Skeletal muscle satellite cell (primary cell): ENCODE data around the gene GXYLT2.
"Not testable (repeated sequence)": the region's sequence is repeated elsewhere in the genome, so short reads cannot be mapped to it uniquely, and the experiment has no call there.

Experiments used
- H3K27me3 ChIP-seq: 2 replicates; pipeline ENCODE4 v1.7.0; 2013; ENCODE audit warnings: low read length; ENCODE audit not compliant: control insufficient read depth, insufficient read depth
- H3K36me3 ChIP-seq: 2 replicates; pipeline ENCODE4 v1.7.0; 2013; ENCODE audit warnings: mild to moderate bottlenecking, control low read depth, low read length; ENCODE audit not compliant: insufficient read depth
- H3K4me1 ChIP-seq: 2 replicates; pipeline ENCODE4 v1.7.0; 2013; ENCODE audit warnings: low read length; ENCODE audit not compliant: control insufficient read depth, insufficient read depth
- H3K4me2 ChIP-seq: 2 replicates; pipeline ENCODE4 v1.7.0; 2013; ENCODE audit warnings: mild to moderate bottlenecking, low read length
- H3K4me3 ChIP-seq: 2 replicates; pipeline ENCODE4 v1.7.0; 2013; ENCODE audit warnings: low read length
- H3K9ac ChIP-seq: 2 replicates; pipeline ENCODE4 v1.7.0; 2013; ENCODE audit warnings: mild to moderate bottlenecking, low read depth, low read length, moderate library complexity
- H3K9me3 ChIP-seq: replicated peaks from 2 replicates; pipeline ENCODE4 v1.7.0; 2013; ENCODE audit warnings: mild to moderate bottlenecking, control low read depth, low read length

The GXYLT2 gene

GRCh38 chr3:72909591-72909990, 21.7 kb downstream of the GXYLT2 start:
- no peak overlapping the region for H3K9ac ChIP-seq
- no peaks in the 10 kb centered on the region for H3K27me3 ChIP-seq
- H3K36me3 ChIP-seq: no peaks in the 10 kb centered on the region
- peaks cover 22% of the 10 kb centered on the region for H3K4me1 ChIP-seq
- no peak overlapping the region for H3K4me3 ChIP-seq
- no peaks in the 10 kb centered on the region for H3K9me3 ChIP-seq
- H3K4me2 ChIP-seq: no peak overlapping the region

- Histone ChIP-seq H3K27me3 (no peaks in the 10 kb centered on the region), H3K9me3 (no peaks in the 10 kb centered on the region), H3K4me3 (no peak overlapping the region), H3K4me1 (peaks cover 11% of the 10 kb centered on the region), H3K4me2 (no peak overlapping the region), H3K9ac (no peak overlapping the region), H3K36me3 (no peaks in the 10 kb centered on the region)
Measured at GRCh38 chr3:72912532-72912931, 24.7 kb downstream of the GXYLT2 start.

GRCh38 chr3:72914383-72914782, 26.5 kb downstream of the GXYLT2 start:
- Histone ChIP-seq H3K4me1 (no peaks in the 10 kb centered on the region), H3K9ac (no peak overlapping the region), H3K4me3 (no peak overlapping the region), H3K27me3 (no peaks in the 10 kb centered on the region), H3K36me3 (no peaks in the 10 kb centered on the region), H3K4me2 (no peak overlapping the region), H3K9me3 (no peaks in the 10 kb centered on the region)

- Histone ChIP-seq H3K4me3 (no peak overlapping the region), H3K9ac (no peak overlapping the region), H3K4me2 (no peak overlapping the region), H3K4me1 (no peaks in the 10 kb centered on the region), H3K36me3 (no peaks in the 10 kb centered on the region), H3K9me3 (no peaks in the 10 kb centered on the region), H3K27me3 (no peaks in the 10 kb centered on the region)
Measured at GRCh38 chr3:72916250-72916649, 28.4 kb downstream of the GXYLT2 start.

- Histone ChIP-seq H3K36me3 (no peaks in the 10 kb centered on the region), H3K9me3 (no peaks in the 10 kb centered on the region), H3K4me2 (no peak overlapping the region), H3K9ac (no peak overlapping the region), H3K4me1 (no peaks in the 10 kb centered on the region), H3K4me3 (no peak overlapping the region), H3K27me3 (no peaks in the 10 kb centered on the region)
Measured at GRCh38 chr3:72919520-72919919, 31.7 kb downstream of the GXYLT2 start.

GRCh38 chr3:72924055-72924454, 36.2 kb downstream of the GXYLT2 start:
- no peak overlapping the region for H3K4me3 ChIP-seq
- H3K9me3 ChIP-seq: no peaks in the 10 kb centered on the region
- no peaks in the 10 kb centered on the region for H3K27me3 ChIP-seq
- no peak overlapping the region for H3K9ac ChIP-seq
- no peaks in the 10 kb centered on the region for H3K36me3 ChIP-seq
- H3K4me1 ChIP-seq: no peaks in the 10 kb centered on the region
- no peak overlapping the region for H3K4me2 ChIP-seq

- H3K4me1 ChIP-seq, H3K9me3 ChIP-seq, H3K4me2 ChIP-seq, H3K36me3 ChIP-seq, H3K4me3 ChIP-seq, H3K9ac ChIP-seq, H3K27me3 ChIP-seq: not testable (repeated sequence)
Measured at GRCh38 chr3:72928781-72929735, 41.2 kb downstream of the GXYLT2 start.

- Histone ChIP-seq H3K4me1 (no peaks in the 10 kb centered on the region), H3K9me3 (no peaks in the 10 kb centered on the region), H3K27me3 (no peaks in the 10 kb centered on the region), H3K36me3 (no peaks in the 10 kb centered on the region), H3K9ac (no peak overlapping the region), H3K4me2 (no peak overlapping the region), H3K4me3 (no peak overlapping the region)
Measured at GRCh38 chr3:72930754-72931153, 42.9 kb downstream of the GXYLT2 start.

- Histone ChIP-seq H3K36me3 (no peaks in the 10 kb centered on the region), H3K27me3 (no peaks in the 10 kb centered on the region), H3K9me3 (no peaks in the 10 kb centered on the region), H3K9ac (no peak overlapping the region), H3K4me3 (no peak overlapping the region), H3K4me1 (no peaks in the 10 kb centered on the region), H3K4me2 (no peak overlapping the region)
Measured at GRCh38 chr3:72932416-72932815, 44.6 kb downstream of the GXYLT2 start.

- H3K4me3 ChIP-seq: no peak overlapping the region
Measured at GRCh38 chr3:72938471-72939265, 50.8 kb downstream of the GXYLT2 start.

GRCh38 chr3:72941245-72941644, 53.4 kb downstream of the GXYLT2 start:
- H3K9me3 ChIP-seq: no peaks in the 10 kb centered on the region
- H3K4me1 ChIP-seq: peaks cover 14% of the 10 kb centered on the region
- no peaks in the 10 kb centered on the region for H3K36me3 ChIP-seq
- no peak overlapping the region for H3K4me2 ChIP-seq
- no peak overlapping the region for H3K4me3 ChIP-seq
- H3K27me3 ChIP-seq: no peaks in the 10 kb centered on the region
- H3K9ac ChIP-seq: no peak overlapping the region

More at GRCh38 chr3:72938471-72939265, 50.8 kb downstream of the GXYLT2 start:
- Histone ChIP-seq H3K4me2 (peak overlapping the region; percentile 63), H3K27me3 (no peaks in the 10 kb centered on the region), H3K9ac (no peak overlapping the region), H3K4me1 (peaks cover 5% of the 10 kb centered on the region), H3K9me3 (no peaks in the 10 kb centered on the region), H3K36me3 (no peaks in the 10 kb centered on the region)
